CD4-positive, CD25-positive, alpha-beta regulatory T cell (primary cell): ENCODE results near the gene SGCB. TPM values are rescaled to one million over a fixed set of nuclear protein-coding genes. Genes with fewer than 3 reads are reported as not detected.

Source experiments
- ATAC-seq, 2 donors: fragments of 150-1000 bp; cut with Tn5 transposase; one replicate each; pipeline ENCODE4 v1.10.0; 2021; ENCODE audit warnings: low read depth in 2 of 2, moderate number of reproducible peaks in 2 of 2, moderate library complexity in 1 of 2
- DNase-seq, 3 donors: peaks; one replicate each; pipeline versions ENCODE4 v3.0.0 to v3.0.0-alpha.2; 2012 to 2022; ENCODE audit warnings: mixed read lengths in 1 of 3
- H3K27ac ChIP-seq: one replicate; pipeline ENCODE4 v1.7.0; 2013; ENCODE audit warnings: mild to moderate bottlenecking, low read length; ENCODE audit not compliant: insufficient read depth, poor library complexity, severe bottlenecking
- H3K27me3 ChIP-seq: one replicate; pipeline ENCODE4 v1.7.0; 2013; ENCODE audit warnings: low read length; ENCODE audit not compliant: control insufficient read depth, insufficient read depth
- H3K36me3 ChIP-seq: one replicate; pipeline ENCODE4 v1.7.0; 2013; ENCODE audit warnings: mild to moderate bottlenecking, low read length, moderate library complexity; ENCODE audit not compliant: control insufficient read depth, insufficient read depth
- H3K4me1 ChIP-seq: 2 replicates; pipeline ENCODE4 v1.7.0; 2013; ENCODE audit warnings: mild to moderate bottlenecking, low read length; ENCODE audit not compliant: insufficient read depth, control insufficient read depth, poor library complexity, severe bottlenecking
- H3K4me3 ChIP-seq: one replicate; pipeline ENCODE4 v1.7.0; 2013; ENCODE audit warnings: low read depth, mild to moderate bottlenecking, low read length, moderate library complexity
- H3K9me3 ChIP-seq, 2 experiments: 1 replicate in 1 of 2; 2 replicates in 1 of 2; pipeline ENCODE4 v1.7.0; 2013; ENCODE audit warnings: low read length in 2 of 2, mild to moderate bottlenecking in 1 of 2, moderate library complexity in 1 of 2; ENCODE audit not compliant: control insufficient read depth in 2 of 2
- H3K27ac Mint-ChIP-seq, 3 donors: one replicate each; pipeline ENCODE4 v1.8.0; 2020 to 2022; ENCODE audit warnings: mild to moderate bottlenecking in 3 of 3, mixed read lengths in 3 of 3, moderate library complexity in 2 of 3
- H3K27me3 Mint-ChIP-seq: one replicate; pipeline ENCODE4 v1.8.0; 2022; ENCODE audit warnings: mild to moderate bottlenecking, mixed read lengths
- H3K36me3 Mint-ChIP-seq: one replicate; pipeline ENCODE4 v1.8.0; 2020; ENCODE audit warnings: mixed read lengths
- H3K4me1 Mint-ChIP-seq, 4 donors: one replicate each; pipeline ENCODE4 v1.8.0; 2020 to 2022; ENCODE audit warnings: mixed read lengths in 4 of 4, mild to moderate bottlenecking in 1 of 4
- H3K4me3 Mint-ChIP-seq, 4 donors: one replicate each; pipeline ENCODE4 v1.8.0; 2020 to 2022; ENCODE audit warnings: mild to moderate bottlenecking in 4 of 4, mixed read lengths in 4 of 4, moderate library complexity in 3 of 4
- H3K9me3 Mint-ChIP-seq, 7 donors: one replicate each; pipeline ENCODE4 v1.8.0; 2020 to 2022; ENCODE audit warnings: mixed read lengths in 7 of 7, mild to moderate bottlenecking in 3 of 7, moderate library complexity in 2 of 7
- polyA plus RNA-seq, 4 donors: library from polyadenylated mRNA; unstranded; fragments of 300-500 nt; fragmentation: Illumina TruSeq; gene quantifications; one replicate each; pipeline ENCODE4 v1.2.3, GENCODE V29; 2021
- total RNA-seq: library from RNA; stranded (reverse); gene quantifications from one replicate; pipeline ENCODE4 v1.2.3, GENCODE V29; 2022

Gene SGCB
- total and polyA plus RNA-seq, 5 donors from 2014 or later: 3.6 to 8.3 (median 6.1) TPM

GRCh38 chr4:52019936-52020657 lies 18.0 kb downstream of the SGCB start, which contains the start of gene LRRC66:
Gene LRRC66, minus strand, starts transcription at chr4:52020363. Its CDS starts 2,750 bp downstream, at chr4:52017613.
- Mint-ChIP-seq H3K4me3 (no peak within 1 kb of the TSS), H3K27ac (peak within 1 kb of the TSS in 1 of 3 donors; percentile 45), H3K27me3 (no peaks in the 10 kb centered on the region), H3K4me1 (peaks cover 0 to 2% (median 0%) of the 10 kb centered on the region in 4 donors), H3K9me3 (no peaks in the 10 kb centered on the region), H3K36me3 (no peaks in the 10 kb centered on the region)
- H3K4me1 ChIP-seq: no peaks in the 10 kb centered on the region
- ATAC-seq: no peak
- no peak within 1 kb of the TSS for H3K4me3 ChIP-seq
- H3K27me3 ChIP-seq: no peaks in the 10 kb centered on the region
- DNase-seq: peak in 1 of 3 donors; percentile 24
- no peak within 1 kb of the TSS for H3K27ac ChIP-seq
- no peaks in the 10 kb centered on the region for H3K9me3 ChIP-seq
- H3K36me3 ChIP-seq: peaks cover 12% of the 10 kb centered on the region

- Histone ChIP-seq H3K9me3 (no peaks in the 10 kb centered on the region), H3K27me3 (no peaks in the 10 kb centered on the region), H3K36me3 (peaks cover under 1% of the 10 kb centered on the region), H3K27ac (no peak overlapping the region), H3K4me3 (no peak overlapping the region), H3K4me1 (no peaks in the 10 kb centered on the region)
- Mint-ChIP-seq H3K4me3 (no peak overlapping the region), H3K9me3 (no peaks in the 10 kb centered on the region), H3K36me3 (no peaks in the 10 kb centered on the region), H3K27ac (no peak overlapping the region), H3K27me3 (no peaks in the 10 kb centered on the region), H3K4me1 (peaks cover 0 to 2% (median 0%) of the 10 kb centered on the region in 4 donors)
- DNase-seq: no peak
- ATAC-seq: no peak
Observed at GRCh38 chr4:52017814-52018213, 20.3 kb downstream of the SGCB start.

GRCh38 chr4:52016981-52017380 lies 21.1 kb downstream of the SGCB start:
- Histone ChIP-seq H3K27me3 (no peaks in the 10 kb centered on the region), H3K4me3 (no peak overlapping the region), H3K9me3 (no peaks in the 10 kb centered on the region), H3K36me3 (no peaks in the 10 kb centered on the region), H3K4me1 (no peaks in the 10 kb centered on the region), H3K27ac (no peak overlapping the region)
- peaks cover 0 to 2% (median 0%) of the 10 kb centered on the region in 4 donors for H3K4me1 Mint-ChIP-seq
- no peak for ATAC-seq
- DNase-seq: no peak
- H3K36me3 Mint-ChIP-seq: no peaks in the 10 kb centered on the region
- no peak overlapping the region for H3K4me3 Mint-ChIP-seq
- H3K27me3 Mint-ChIP-seq: no peaks in the 10 kb centered on the region
- H3K27ac Mint-ChIP-seq: no peak overlapping the region
- no peaks in the 10 kb centered on the region for H3K9me3 Mint-ChIP-seq

- H3K9me3 ChIP-seq: no peaks in the 10 kb centered on the region
- H3K27me3 ChIP-seq: no peaks in the 10 kb centered on the region
- H3K27ac ChIP-seq: no peak overlapping the region
- Mint-ChIP-seq H3K27me3 (no peaks in the 10 kb centered on the region), H3K4me1 (peaks cover 0 to 2% (median 0%) of the 10 kb centered on the region in 4 donors), H3K36me3 (no peaks in the 10 kb centered on the region), H3K27ac (no peak overlapping the region), H3K9me3 (no peaks in the 10 kb centered on the region), H3K4me3 (no peak overlapping the region)
- DNase-seq (no peak), ATAC-seq (no peak)
- no peak overlapping the region for H3K4me3 ChIP-seq
- H3K4me1 ChIP-seq: no peaks in the 10 kb centered on the region
- H3K36me3 ChIP-seq: no peaks in the 10 kb centered on the region
Observed at GRCh38 chr4:52015366-52015765, 22.7 kb downstream of the SGCB start.

- Histone ChIP-seq H3K27ac (no peak overlapping the region), H3K9me3 (no peaks in the 10 kb centered on the region), H3K4me3 (no peak overlapping the region), H3K27me3 (no peaks in the 10 kb centered on the region), H3K4me1 (no peaks in the 10 kb centered on the region), H3K36me3 (no peaks in the 10 kb centered on the region)
- DNase-seq: no peak
- no peak overlapping the region for H3K27ac Mint-ChIP-seq
- H3K9me3 Mint-ChIP-seq: no peaks in the 10 kb centered on the region
- peaks cover 0 to under 1% (median 0%) of the 10 kb centered on the region in 4 donors for H3K4me1 Mint-ChIP-seq
- no peak overlapping the region for H3K4me3 Mint-ChIP-seq
- H3K27me3 Mint-ChIP-seq: no peaks in the 10 kb centered on the region
- ATAC-seq: no peak
- H3K36me3 Mint-ChIP-seq: no peaks in the 10 kb centered on the region
Observed at GRCh38 chr4:52014903-52015302, 23.2 kb downstream of the SGCB start.

- no peaks in the 10 kb centered on the region for H3K36me3 Mint-ChIP-seq
- H3K4me1 Mint-ChIP-seq: no peaks in the 10 kb centered on the region
Observed at GRCh38 chr4:52012651-52013050, 25.4 kb downstream of the SGCB start.

GRCh38 chr4:52010986-52011385 lies 27.1 kb downstream of the SGCB start:
- no peaks in the 10 kb centered on the region for H3K4me1 ChIP-seq
- no peak overlapping the region for H3K27ac Mint-ChIP-seq

More at GRCh38 chr4:52012651-52013050, 25.4 kb downstream of the SGCB start:
- H3K27me3 Mint-ChIP-seq: no peaks in the 10 kb centered on the region
- DNase-seq: no peak
- no peaks in the 10 kb centered on the region for H3K9me3 ChIP-seq
- H3K27ac ChIP-seq: no peak overlapping the region
- no peaks in the 10 kb centered on the region for H3K9me3 Mint-ChIP-seq
- H3K27ac Mint-ChIP-seq: peak overlapping the region in 1 of 3 donors; percentile 2
- no peaks in the 10 kb centered on the region for H3K36me3 ChIP-seq
- H3K4me3 Mint-ChIP-seq: no peak overlapping the region
- H3K27me3 ChIP-seq: no peaks in the 10 kb centered on the region
- ATAC-seq: no peak
- no peak overlapping the region for H3K4me3 ChIP-seq
- no peaks in the 10 kb centered on the region for H3K4me1 ChIP-seq

GRCh38 chr4:52006887-52007286 lies 31.2 kb downstream of the SGCB start:
- Histone ChIP-seq H3K36me3 (no peaks in the 10 kb centered on the region), H3K4me1 (no peaks in the 10 kb centered on the region), H3K27ac (no peak overlapping the region), H3K27me3 (no peaks in the 10 kb centered on the region), H3K9me3 (no peaks in the 10 kb centered on the region), H3K4me3 (no peak overlapping the region)
- Mint-ChIP-seq H3K4me3 (no peak overlapping the region), H3K9me3 (peaks cover 0 to 3% (median 0%) of the 10 kb centered on the region in 7 donors), H3K27ac (no peak overlapping the region), H3K36me3 (no peaks in the 10 kb centered on the region), H3K27me3 (no peaks in the 10 kb centered on the region), H3K4me1 (no peaks in the 10 kb centered on the region)
- DNase-seq (no peak), ATAC-seq (no peak)

More at GRCh38 chr4:52010986-52011385, 27.1 kb downstream of the SGCB start:
- Mint-ChIP-seq H3K36me3 (no peaks in the 10 kb centered on the region), H3K27me3 (no peaks in the 10 kb centered on the region), H3K4me3 (no peak overlapping the region), H3K9me3 (no peaks in the 10 kb centered on the region), H3K4me1 (no peaks in the 10 kb centered on the region)
- H3K27me3 ChIP-seq: no peaks in the 10 kb centered on the region
- no peak overlapping the region for H3K27ac ChIP-seq
- H3K4me3 ChIP-seq: no peak overlapping the region
- ATAC-seq (no peak), DNase-seq (no peak)
- no peaks in the 10 kb centered on the region for H3K36me3 ChIP-seq
- H3K9me3 ChIP-seq: no peaks in the 10 kb centered on the region
